ENCODE data around the gene EIF1.

Gene EIF1

GRCh38 chr17:41738077-41738800 lies 49.6 kb downstream of the EIF1 start:
- peak; percentile 59 for DNase-seq

GRCh38 chr17:41738801-41739112 lies 50.1 kb downstream of the EIF1 start:
- DNase-seq = no peak

- DNase-seq = peak; percentile 95
Observed at GRCh38 chr17:41739661-41740352, 51.1 kb downstream of the EIF1 start.

- no peak for DNase-seq
Observed at GRCh38 chr17:41740506-41740905, 51.8 kb downstream of the EIF1 start.

- DNase-seq = no peak
Observed at GRCh38 chr17:41741709-41742108, 53.0 kb downstream of the EIF1 start.
